Activated naive CD4-positive, alpha-beta T cell treated with Interleukin-2 at 50 U/mL for 16 hours (primary cell): Measurements from ENCODE around the gene GPC5.
"Not testable (repeated sequence)": the region's sequence is repeated elsewhere in the genome, so short reads cannot be mapped to it uniquely, and the experiment has no call there.

Experiments used
- DNase-seq: peaks from one replicate; pipeline ENCODE4 v3.0.0-alpha.2; 2020

The GPC5 gene

GRCh38 chr13:91896547-91896946, 498.1 kb downstream of the GPC5 start:
- no peak for DNase-seq

GRCh38 chr13:91898986-91899385, 500.6 kb downstream of the GPC5 start:
- DNase-seq: not testable (repeated sequence)

GRCh38 chr13:91902291-91902690, 503.9 kb downstream of the GPC5 start:
- DNase-seq: no peak

GRCh38 chr13:91904005-91904404, 505.6 kb downstream of the GPC5 start:
- DNase-seq: no peak

- DNase-seq: no peak
Observed at GRCh38 chr13:91904597-91904996, 506.2 kb downstream of the GPC5 start.

GRCh38 chr13:91907398-91907797, 509.0 kb downstream of the GPC5 start:
- no peak for DNase-seq

GRCh38 chr13:91909617-91910016, 511.2 kb downstream of the GPC5 start:
- no peak for DNase-seq

- DNase-seq: no peak
Observed at GRCh38 chr13:91922969-91923592, 524.7 kb downstream of the GPC5 start.

- no peak for DNase-seq
Observed at GRCh38 chr13:91930687-91931086, 532.3 kb downstream of the GPC5 start.

- DNase-seq: no peak
Observed at GRCh38 chr13:91934354-91934753, 535.9 kb downstream of the GPC5 start.

GRCh38 chr13:91946498-91947070, 548.2 kb downstream of the GPC5 start:
- DNase-seq: no peak

GRCh38 chr13:91948736-91949135, 550.3 kb downstream of the GPC5 start:
- no peak for DNase-seq

- DNase-seq: no peak
Observed at GRCh38 chr13:91950803-91951202, 552.4 kb downstream of the GPC5 start.

- DNase-seq: no peak
Observed at GRCh38 chr13:91955546-91956355, 557.3 kb downstream of the GPC5 start.

- DNase-seq: no peak
Observed at GRCh38 chr13:91960947-91961346, 562.5 kb downstream of the GPC5 start.

GRCh38 chr13:91962946-91963345, 564.5 kb downstream of the GPC5 start:
- DNase-seq: no peak

- DNase-seq: no peak
Observed at GRCh38 chr13:91965511-91965910, 567.1 kb downstream of the GPC5 start.

GRCh38 chr13:91978571-91978970, 580.1 kb downstream of the GPC5 start:
- no peak for DNase-seq

- DNase-seq: no peak
Observed at GRCh38 chr13:91986761-91987483, 588.5 kb downstream of the GPC5 start.

- no peak for DNase-seq
Observed at GRCh38 chr13:91988331-91988730, 589.9 kb downstream of the GPC5 start.

- DNase-seq: no peak
Observed at GRCh38 chr13:92012787-92013186, 614.4 kb downstream of the GPC5 start.

GRCh38 chr13:92017737-92018136, 619.3 kb downstream of the GPC5 start:
- DNase-seq: no peak

- no peak for DNase-seq
Observed at GRCh38 chr13:92028695-92029094, 630.3 kb downstream of the GPC5 start.

GRCh38 chr13:92029641-92030040, 631.2 kb downstream of the GPC5 start:
- no peak for DNase-seq
